ENCODE results near the gene PCK2. TPM values are rescaled to one million over a fixed set of nuclear protein-coding genes. Genes with fewer than 3 reads are reported as not detected.

Gene PCK2
- total RNA-seq, 1 experiment from 2014 or later: 48.9 TPM

DNA sequence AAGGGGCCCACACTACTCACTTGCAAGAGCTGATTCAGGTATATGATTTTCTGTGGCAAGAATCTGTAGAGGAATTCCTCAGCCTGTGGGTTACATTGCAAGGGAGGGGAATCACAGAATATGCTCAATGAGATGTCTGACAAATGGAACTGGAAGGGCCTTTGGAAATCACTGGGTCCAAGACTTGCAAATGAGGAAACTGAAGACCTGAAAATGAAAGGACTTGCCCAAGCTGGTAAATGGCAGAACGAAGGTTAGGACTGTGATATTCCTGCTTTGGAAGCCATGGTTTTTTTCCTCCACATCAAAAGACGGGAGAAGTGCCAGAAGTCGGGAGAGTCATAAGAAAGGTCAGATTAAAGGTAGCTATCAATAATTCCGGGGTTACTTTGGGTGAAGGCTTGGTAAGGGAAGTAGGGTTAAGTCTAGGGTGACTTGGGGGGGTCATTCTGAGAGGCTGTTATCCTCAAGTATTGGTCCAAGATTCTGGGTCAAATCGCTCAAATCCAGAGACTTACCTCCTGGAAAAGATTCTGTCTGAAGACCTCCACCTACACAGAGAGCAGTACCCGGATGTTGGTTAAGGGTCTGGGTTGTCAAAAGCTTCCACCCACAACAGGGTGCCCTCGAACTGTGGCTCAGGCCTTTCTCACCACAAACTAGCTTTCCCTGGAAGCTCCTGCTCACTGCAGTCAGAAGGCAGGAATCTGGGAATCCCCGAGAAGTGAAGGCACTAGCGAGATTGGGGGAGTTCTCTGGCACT, 51.8 kb downstream of the PCK2 start:
- no peak for DNase-seq
- H2BK5ac ChIP-seq (ENCODE audit: insufficient read length, low read length): no peak overlapping the region
- no peak overlapping the region for H4K5ac ChIP-seq (ENCODE audit: insufficient read length, low read depth, low read length)
- H3K4ac ChIP-seq (ENCODE audit: low read depth, low read length): no peak overlapping the region
- H4K8ac ChIP-seq (replicated peaks; ENCODE audit: insufficient read length, low read depth, low read length): no peak overlapping the region
- H3K23me2 ChIP-seq (ENCODE audit: insufficient read length, low read depth, low read length, poor library complexity, severe bottlenecking): peaks cover 19% of the 10 kb centered on the region
- no peaks in the 10 kb centered on the region for H4K20me1 ChIP-seq (ENCODE audit: control insufficient read depth, insufficient read depth, insufficient read length)
- H3K27me3 Mint-ChIP-seq (ENCODE audit: low read depth): no peaks in the 10 kb centered on the region
- peak overlapping the region; percentile 83 for H3K4me2 ChIP-seq (ENCODE audit: insufficient read depth, insufficient read length, low read length)
- H3K9me3 ChIP-seq (ENCODE audit: control insufficient read depth, low read depth, low read length): no peaks in the 10 kb centered on the region
- peak overlapping the region; percentile 86 for H3K9ac ChIP-seq (ENCODE audit: extremely low read depth, insufficient read length, low read length)
- no peaks in the 10 kb centered on the region for H3K9me3 Mint-ChIP-seq
- H3K79me1 ChIP-seq (ENCODE audit: insufficient read depth, low read depth, low read length, poor library complexity, severe bottlenecking): peaks cover 4% of the 10 kb centered on the region
- peak overlapping the region; percentile 81; the same call in 1 of the 2 replicates for H3K14ac ChIP-seq (ENCODE audit: insufficient read depth, low read length)
- H3K23ac ChIP-seq (ENCODE audit: insufficient read length, low read depth, low read length): no peak overlapping the region
- H3K27me3 ChIP-seq (ENCODE audit: insufficient read depth, low read length): no peaks in the 10 kb centered on the region
- no peak overlapping the region for H2BK20ac ChIP-seq (ENCODE audit: low read depth, low read length, poor library complexity, severe bottlenecking)
- no peak overlapping the region for H2AK5ac ChIP-seq (ENCODE audit: insufficient read length, low read length)
- no peak overlapping the region for H2BK120ac ChIP-seq (ENCODE audit: low read depth, low read length, poor library complexity, severe bottlenecking)
- H2BK15ac ChIP-seq (ENCODE audit: low read depth, low read length): no peak overlapping the region
- peak overlapping the region; percentile 96 to 99 for H3K4me3 Mint-ChIP-seq
- H3K4me1 Mint-ChIP-seq: peaks cover 24% of the 10 kb centered on the region in 2 experiments
- peaks cover 9 to 52% (median 50%) of the 10 kb centered on the region in 3 experiments for H3K36me3 Mint-ChIP-seq (ENCODE audit: insufficient read depth in 1 of 3, low read depth in 3 of 3)
- peak overlapping the region; percentile 77 for H3K18ac ChIP-seq (ENCODE audit: insufficient read length, low read depth, low read length)
- TF ChIP-seq, protein P1, sequence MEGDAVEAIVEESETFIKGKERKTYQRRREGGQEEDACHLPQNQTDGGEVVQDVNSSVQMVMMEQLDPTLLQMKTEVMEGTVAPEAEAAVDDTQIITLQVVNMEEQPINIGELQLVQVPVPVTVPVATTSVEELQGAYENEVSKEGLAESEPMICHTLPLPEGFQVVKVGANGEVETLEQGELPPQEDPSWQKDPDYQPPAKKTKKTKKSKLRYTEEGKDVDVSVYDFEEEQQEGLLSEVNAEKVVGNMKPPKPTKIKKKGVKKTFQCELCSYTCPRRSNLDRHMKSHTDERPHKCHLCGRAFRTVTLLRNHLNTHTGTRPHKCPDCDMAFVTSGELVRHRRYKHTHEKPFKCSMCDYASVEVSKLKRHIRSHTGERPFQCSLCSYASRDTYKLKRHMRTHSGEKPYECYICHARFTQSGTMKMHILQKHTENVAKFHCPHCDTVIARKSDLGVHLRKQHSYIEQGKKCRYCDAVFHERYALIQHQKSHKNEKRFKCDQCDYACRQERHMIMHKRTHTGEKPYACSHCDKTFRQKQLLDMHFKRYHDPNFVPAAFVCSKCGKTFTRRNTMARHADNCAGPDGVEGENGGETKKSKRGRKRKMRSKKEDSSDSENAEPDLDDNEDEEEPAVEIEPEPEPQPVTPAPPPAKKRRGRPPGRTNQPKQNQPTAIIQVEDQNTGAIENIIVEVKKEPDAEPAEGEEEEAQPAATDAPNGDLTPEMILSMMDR (conservative IDR thresholded peaks at IDR 0.05): no peak
- no peak overlapping the region for H4K91ac ChIP-seq (ENCODE audit: insufficient read length, low read depth, low read length)
- H2BK12ac ChIP-seq (ENCODE audit: insufficient read length, low read depth, low read length): no peak overlapping the region
- no peak overlapping the region for H3T11ph ChIP-seq (ENCODE audit: low read length)
- H2AFZ ChIP-seq (ENCODE audit: low read length): no peak overlapping the region
- no peak overlapping the region for H3K56ac ChIP-seq (ENCODE audit: insufficient read length, low read depth, low read length)
- peak overlapping the region; percentile 68 to 92 (median 68); a peak in 5 of 7 replicates for H3K27ac Mint-ChIP-seq
- H3K4me1 ChIP-seq (ENCODE audit: insufficient read depth, low read length): no peaks in the 10 kb centered on the region
- H3K27ac ChIP-seq (ENCODE audit: insufficient read length, low read depth, low read length): no peak overlapping the region
- H3K79me2 ChIP-seq (ENCODE audit: insufficient read depth, low read length): peaks cover 8% of the 10 kb centered on the region; the same call in 1 of the 2 replicates
- WGBS (ENCODE audit: extremely low coverage, insufficient read length, low lambda C conversion rate): no CpG with 5 or more reads among the region's 9 CpGs

Data from H9 (cell line).